ENCODE results near the gene SERPINI2. TPM values are rescaled to one million over a fixed set of nuclear protein-coding genes. Genes with fewer than 3 reads are reported as not detected.

The SERPINI2 gene
- total RNA-seq, 4 donors from 2014 or later, result not detected

GRCh38 chr3:167467848-167468611, 5.8 kb downstream of the SERPINI2 start:
- no peak overlapping the region for H3K4me3 ChIP-seq (ENCODE audit: low read depth, poor library complexity, severe bottlenecking)
- intact Hi-C loops (cut with DNase I; ENCODE audit: low total_unique reads), result no loop called here
- no peak for DNase-seq (ENCODE audit: low spot score in 2 of 2)
- WGBS, 2 donors, result 85 to 90% methylated on average over 5 of the region's 5 CpGs
- TF ChIP-seq CTCF (IDR thresholded peaks at IDR 0.05), result no peak
- no peak for TF ChIP-seq POLR2A (IDR thresholded peaks at IDR 0.05)

- no peak for DNase-seq (ENCODE audit: low spot score in 2 of 2)
- intact Hi-C loops (cut with DNase I; ENCODE audit: low total_unique reads), result no loop called here
- H3K4me3 ChIP-seq (ENCODE audit: low read depth, poor library complexity, severe bottlenecking), result no peak overlapping the region
- TF ChIP-seq CTCF (IDR thresholded peaks at IDR 0.05), result no peak
- TF ChIP-seq POLR2A (IDR thresholded peaks at IDR 0.05), result no peak
These were observed 6.9 kb downstream of the SERPINI2 start for GRCh38 chr3:167466966-167467365.

- intact Hi-C loops (cut with DNase I; ENCODE audit: low total_unique reads), result no loop called here
- no peak for TF ChIP-seq CTCF (IDR thresholded peaks at IDR 0.05)
- no peak for TF ChIP-seq POLR2A (IDR thresholded peaks at IDR 0.05)
- no peak for DNase-seq (ENCODE audit: low spot score in 2 of 2)
- H3K4me3 ChIP-seq (ENCODE audit: low read depth, poor library complexity, severe bottlenecking), result no peak overlapping the region
- 78 to 80% methylated on average over 6 of the region's 6 CpGs for WGBS, 2 donors
These were observed 17.6 kb downstream of the SERPINI2 start for GRCh38 chr3:167456157-167456799.

- no peak for TF ChIP-seq CTCF (IDR thresholded peaks at IDR 0.05)
- no peak for TF ChIP-seq POLR2A (IDR thresholded peaks at IDR 0.05)
- intact Hi-C loops (cut with DNase I; ENCODE audit: low total_unique reads), result no loop called here
- H3K4me3 ChIP-seq (ENCODE audit: low read depth, poor library complexity, severe bottlenecking), result no peak overlapping the region
These were observed 20.0 kb downstream of the SERPINI2 start for GRCh38 chr3:167453815-167454214.

GRCh38 chr3:167451282-167451681, 22.6 kb downstream of the SERPINI2 start:
- DNase-seq (ENCODE audit: low spot score in 2 of 2), result no peak
- intact Hi-C loops (cut with DNase I; ENCODE audit: low total_unique reads), result no loop called here
- no peak for TF ChIP-seq CTCF (IDR thresholded peaks at IDR 0.05)
- TF ChIP-seq POLR2A (IDR thresholded peaks at IDR 0.05), result no peak
- WGBS, 2 donors, result 47 to 85% methylated on average over 1 of the region's 1 CpG
- H3K4me3 ChIP-seq (ENCODE audit: low read depth, poor library complexity, severe bottlenecking), result no peak overlapping the region

More at GRCh38 chr3:167453815-167454214, 20.0 kb downstream of the SERPINI2 start:
- 83 to 84% methylated on average over 2 of the region's 2 CpGs for WGBS, 2 donors
- DNase-seq (ENCODE audit: low spot score in 2 of 2), result no peak

Measured in lower leg skin (tissue), 4 donors.